ENCODE results near the gene SAFB. TPM values are rescaled to one million over a fixed set of nuclear protein-coding genes. Genes with fewer than 3 reads are reported as not detected.
"Not testable (repeated sequence)": the region's sequence is repeated elsewhere in the genome, so short reads cannot be mapped to it uniquely, and the experiment has no call there.

The SAFB gene
- total RNA-seq, 2 experiments from 2014 or later, result 68.9 to 177 TPM

GRCh38 chr19:5700455-5701092, 77.7 kb downstream of the SAFB start:
- no TSS peak for BruUV-seq (replicated peaks)
- H3K4me3 ChIP-seq (ENCODE audit: low read depth, low read length, poor library complexity, severe bottlenecking), result no peak overlapping the region
- H3K9me3 ChIP-seq (ENCODE audit: low read length), result no peaks in the 10 kb centered on the region
- H4K20me1 ChIP-seq (ENCODE audit: insufficient read depth, low read length), result no peaks in the 10 kb centered on the region
- DNase-seq (ENCODE audit: low spot score), result no peak
- TF ChIP-seq EZH2phosphoT487 (IDR thresholded peaks at IDR 0.05; ENCODE audit: borderline replicate concordance, low read depth, low read length) (no peak), CTCF (conservative IDR thresholded peaks at IDR 0.05; ENCODE audit: low read length) (no peak)
- peaks cover 6% of the 10 kb centered on the region for H3K4me1 ChIP-seq (ENCODE audit: insufficient read depth, low read length, poor library complexity, severe bottlenecking)
- ChIA-PET POLR2A (no interaction called here), CTCF (ENCODE audit: unreplicated experiment) (no interaction called here)
- H3K9me2 ChIP-seq (ENCODE audit: insufficient read depth, low read length), result no peaks in the 10 kb centered on the region
- H3K79me2 ChIP-seq (ENCODE audit: insufficient read depth, low read depth, low read length), result no peaks in the 10 kb centered on the region
- intact Hi-C loops (cut with micrococcal nuclease; ENCODE audit: unreplicated experiment), result no loop called here
- peaks cover 92% of the 10 kb centered on the region for H3K36me3 ChIP-seq (ENCODE audit: insufficient read depth, low read length)
- no peak overlapping the region for H3K27ac ChIP-seq (ENCODE audit: low read depth, low read length, poor library complexity, severe bottlenecking)
- no peak overlapping the region for H2AFZ ChIP-seq (ENCODE audit: low read length)
- no peak overlapping the region for H3K4me2 ChIP-seq (ENCODE audit: low read length)

GRCh38 chr19:5702053-5702410, 79.1 kb downstream of the SAFB start:
- H3K4me1 ChIP-seq (ENCODE audit: insufficient read depth, low read length, poor library complexity, severe bottlenecking); H4K20me1 ChIP-seq (ENCODE audit: insufficient read depth, low read length); H3K79me2 ChIP-seq (ENCODE audit: insufficient read depth, low read depth, low read length); intact Hi-C loops (cut with micrococcal nuclease; ENCODE audit: unreplicated experiment); H3K4me2 ChIP-seq (ENCODE audit: low read length); H3K9me2 ChIP-seq (ENCODE audit: insufficient read depth, low read length); BruUV-seq (replicated peaks); H3K27ac ChIP-seq (ENCODE audit: low read depth, low read length, poor library complexity, severe bottlenecking); H2AFZ ChIP-seq (ENCODE audit: low read length); CTCF ChIA-PET (ENCODE audit: unreplicated experiment); POLR2A ChIA-PET; H3K9me3 ChIP-seq (ENCODE audit: low read length); DNase-seq (ENCODE audit: low spot score); H3K4me3 ChIP-seq (ENCODE audit: low read depth, low read length, poor library complexity, severe bottlenecking): not testable (repeated sequence)
- peaks cover 92% of the 10 kb centered on the region for H3K36me3 ChIP-seq (ENCODE audit: insufficient read depth, low read length)

GRCh38 chr19:5703819-5704818, 81.2 kb downstream of the SAFB start:
- CTCF ChIA-PET (ENCODE audit: unreplicated experiment), result no interaction called here
- BruUV-seq (replicated peaks), result no TSS peak
- H3K79me2 ChIP-seq (ENCODE audit: insufficient read depth, low read depth, low read length), result no peaks in the 10 kb centered on the region
- peaks cover 3% of the 10 kb centered on the region for H3K4me1 ChIP-seq (ENCODE audit: insufficient read depth, low read length, poor library complexity, severe bottlenecking)
- H3K4me3 ChIP-seq (ENCODE audit: low read depth, low read length, poor library complexity, severe bottlenecking), result no peak overlapping the region
- intact Hi-C loops (cut with micrococcal nuclease; ENCODE audit: unreplicated experiment), result no loop called here
- no peaks in the 10 kb centered on the region for H3K9me3 ChIP-seq (ENCODE audit: low read length)
- H3K4me2 ChIP-seq (ENCODE audit: low read length), result no peak overlapping the region
- H2AFZ ChIP-seq (ENCODE audit: low read length), result no peak overlapping the region
- no peaks in the 10 kb centered on the region for H3K9me2 ChIP-seq (ENCODE audit: insufficient read depth, low read length)
- TF ChIP-seq EZH2phosphoT487 (IDR thresholded peaks at IDR 0.05; ENCODE audit: borderline replicate concordance, low read depth, low read length) (no peak), CTCF (conservative IDR thresholded peaks at IDR 0.05; ENCODE audit: low read length) (no peak)
- POLR2A ChIA-PET, result no interaction called here
- no peaks in the 10 kb centered on the region for H4K20me1 ChIP-seq (ENCODE audit: insufficient read depth, low read length)
- DNase-seq (ENCODE audit: low spot score), result no peak
- H3K27ac ChIP-seq (ENCODE audit: low read depth, low read length, poor library complexity, severe bottlenecking), result no peak overlapping the region
- peaks cover 92% of the 10 kb centered on the region for H3K36me3 ChIP-seq (ENCODE audit: insufficient read depth, low read length)

All from OCI-LY7 (cell line).